Naive B cell (primary cell): ENCODE measurements around the gene CSRNP3. TPM values are rescaled to one million over a fixed set of nuclear protein-coding genes. Genes with fewer than 3 reads are reported as not detected.
A peak's percentile ranks its signal among the peaks of the same experiment; 100 is the strongest.
"Not testable (repeated sequence)": the region's sequence is repeated elsewhere in the genome, so short reads cannot be mapped to it uniquely, and the experiment has no call there.

Experiments
- ATAC-seq, 2 donors: fragments of 150-1000 bp; cut with Tn5 transposase; 2 replicates each; pipeline ENCODE4 v1.10.0; 2021; ENCODE audit warnings: low read depth in 2 of 2, mild to moderate bottlenecking in 2 of 2, moderate library complexity in 2 of 2
- DNase-seq: peaks from one replicate; pipeline ENCODE4 v3.0.0; 2022
- H3K27ac Mint-ChIP-seq, 6 donors: one replicate each; pipeline ENCODE4 v1.8.0; 2020 to 2022; ENCODE audit warnings: mild to moderate bottlenecking in 6 of 6, mixed read lengths in 6 of 6, moderate library complexity in 5 of 6, inconsistent platforms in 2 of 6
- H3K27me3 Mint-ChIP-seq, 3 donors: one replicate each; pipeline ENCODE4 v1.8.0; 2021 to 2022; ENCODE audit warnings: mixed read lengths in 3 of 3, mild to moderate bottlenecking in 1 of 3
- H3K36me3 Mint-ChIP-seq, 2 donors: one replicate each; pipeline ENCODE4 v1.8.0; 2020 to 2022; ENCODE audit warnings: mixed read lengths in 2 of 2, inconsistent platforms in 1 of 2, mild to moderate bottlenecking in 1 of 2
- H3K4me1 Mint-ChIP-seq, 3 donors: one replicate each; pipeline ENCODE4 v1.8.0; 2020 to 2022; ENCODE audit warnings: mixed read lengths in 3 of 3, inconsistent platforms in 1 of 3, mild to moderate bottlenecking in 1 of 3, moderate library complexity in 1 of 3
- H3K4me3 Mint-ChIP-seq, 8 donors: one replicate each; pipeline ENCODE4 v1.8.0; 2020 to 2022; ENCODE audit warnings: mild to moderate bottlenecking in 8 of 8, mixed read lengths in 8 of 8, moderate library complexity in 8 of 8, inconsistent platforms in 2 of 8
- H3K9me3 Mint-ChIP-seq, 7 donors: one replicate each; pipeline ENCODE4 v1.8.0; 2020 to 2022; ENCODE audit warnings: mixed read lengths in 7 of 7, mild to moderate bottlenecking in 5 of 7, inconsistent platforms in 2 of 7, moderate library complexity in 1 of 7
- polyA plus RNA-seq, 6 donors: library from polyadenylated mRNA; unstranded; fragments of 300-500 nt; fragmentation: Illumina TruSeq; gene quantifications; one replicate each; pipeline ENCODE4 v1.2.3, GENCODE V29; 2021; ENCODE audit warnings: low read depth in 6 of 6

The CSRNP3 gene
- polyA plus RNA-seq, 6 donors from 2014 or later: not detected

- Mint-ChIP-seq H3K4me1 (no peaks in the 10 kb centered on the region), H3K27me3 (peaks cover 0 to 9% (median 0%) of the 10 kb centered on the region in 3 donors), H3K9me3 (peaks cover 0 to 10% (median 3%) of the 10 kb centered on the region in 7 donors), H3K36me3 (no peaks in the 10 kb centered on the region), H3K4me3 (no peak overlapping the region), H3K27ac (peak overlapping the region in 1 of 6 donors; percentile 41)
- ATAC-seq: no peak
- no peak for DNase-seq
Measured at GRCh38 chr2:165645930-165646831, 176.7 kb downstream of the CSRNP3 start.

DNA sequence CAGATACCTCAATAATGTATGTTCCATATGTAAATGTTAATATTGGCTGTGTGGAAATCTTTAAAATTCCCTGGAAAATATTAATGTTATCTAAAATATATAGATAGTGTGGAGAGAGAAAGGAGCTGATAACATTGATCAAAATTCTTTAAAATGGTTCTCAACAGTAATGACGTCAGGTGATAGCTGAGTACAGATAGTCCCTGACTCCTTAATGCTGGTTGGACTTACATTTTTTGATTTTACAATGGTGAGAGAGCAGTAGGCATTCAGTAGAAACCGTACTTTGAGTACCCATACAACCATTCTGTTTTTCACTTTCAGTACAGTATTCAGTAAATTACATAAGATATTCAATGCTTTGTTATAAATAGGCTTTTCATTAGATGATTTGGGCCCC lies 177.9 kb downstream of the CSRNP3 start:
- Mint-ChIP-seq H3K9me3 (peaks cover 0 to 10% (median 3%) of the 10 kb centered on the region in 7 donors), H3K36me3 (no peaks in the 10 kb centered on the region), H3K27me3 (peaks cover 0 to 9% (median 0%) of the 10 kb centered on the region in 3 donors), H3K4me3 (no peak overlapping the region), H3K27ac (no peak overlapping the region), H3K4me1 (no peaks in the 10 kb centered on the region)
- ATAC-seq (no peak), DNase-seq (no peak)

DNA sequence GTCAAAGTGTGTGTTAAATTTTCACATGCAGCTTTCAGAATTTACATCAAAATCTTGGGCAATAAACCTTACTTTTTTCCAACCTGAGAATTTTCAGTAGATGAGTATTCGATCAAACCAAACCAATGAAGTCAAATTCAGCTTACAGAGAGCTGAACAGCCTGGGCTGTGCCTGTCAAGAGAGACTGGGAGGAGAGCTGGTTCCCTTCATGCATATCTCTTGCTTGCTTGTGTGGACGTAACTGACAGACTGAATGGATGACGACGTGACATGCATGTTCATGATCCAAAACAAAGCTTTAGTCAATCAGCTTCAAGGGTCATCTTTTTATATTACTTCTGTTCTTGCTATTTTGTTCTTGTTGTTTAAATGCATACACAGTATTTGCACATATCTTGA lies 179.3 kb downstream of the CSRNP3 start:
- Mint-ChIP-seq H3K4me1 (no peaks in the 10 kb centered on the region), H3K36me3 (no peaks in the 10 kb centered on the region), H3K9me3 (peaks cover 0 to 10% (median 3%) of the 10 kb centered on the region in 7 donors), H3K27me3 (peaks cover 0 to 9% (median 0%) of the 10 kb centered on the region in 3 donors), H3K4me3 (no peak overlapping the region), H3K27ac (no peak overlapping the region)
- no peak for DNase-seq
- ATAC-seq: no peak

DNA sequence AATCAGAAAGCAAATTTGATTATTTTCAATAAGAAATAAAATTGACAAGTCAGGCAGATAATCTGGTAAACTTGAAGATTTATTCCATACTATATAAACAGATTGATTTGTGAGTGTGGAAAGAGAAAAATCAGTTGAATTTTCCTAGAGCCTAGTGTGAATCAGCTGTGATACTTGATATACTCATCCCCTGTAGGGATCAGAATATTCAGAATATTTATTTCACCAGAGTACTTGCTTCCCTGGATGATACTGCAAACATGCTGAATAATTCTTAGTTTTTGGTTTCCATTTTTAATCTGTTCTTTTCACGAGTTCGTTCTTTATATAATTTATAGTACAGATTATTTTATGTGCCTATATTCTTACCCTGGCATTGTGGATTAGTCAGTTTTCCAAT lies 181.7 kb downstream of the CSRNP3 start:
- Mint-ChIP-seq H3K4me1 (no peaks in the 10 kb centered on the region), H3K9me3 (no peaks in the 10 kb centered on the region), H3K36me3 (no peaks in the 10 kb centered on the region), H3K27me3 (peaks cover 0 to 9% (median 0%) of the 10 kb centered on the region in 3 donors), H3K4me3 (no peak overlapping the region), H3K27ac (no peak overlapping the region)
- DNase-seq: no peak
- no peak for ATAC-seq

DNA sequence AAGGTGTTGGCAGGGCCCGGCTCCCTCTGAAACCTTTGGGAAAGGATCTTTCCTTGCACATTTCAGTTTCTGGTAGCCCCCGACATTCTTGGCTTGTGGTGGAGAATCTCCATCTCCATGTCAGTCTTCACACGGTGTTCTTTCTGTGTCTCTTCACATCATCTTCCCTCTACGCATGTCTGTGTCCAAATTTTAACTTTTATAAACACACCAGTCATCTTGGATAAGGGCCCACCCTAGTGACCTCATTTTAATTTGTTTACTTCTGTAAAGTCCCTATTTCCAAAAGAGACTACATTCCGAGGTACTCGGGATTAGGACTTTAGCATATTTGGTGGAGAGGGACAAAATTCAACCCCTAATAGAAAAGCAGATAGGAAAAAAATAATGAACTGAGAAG lies 186.2 kb downstream of the CSRNP3 start:
- Mint-ChIP-seq H3K27me3 (peaks cover 6 to 11% (median 11%) of the 10 kb centered on the region in 3 donors), H3K27ac (no peak overlapping the region), H3K4me3 (no peak overlapping the region), H3K4me1 (peaks cover 0 to 11% (median 5%) of the 10 kb centered on the region in 3 donors), H3K9me3 (peaks cover 0 to 3% (median 0%) of the 10 kb centered on the region in 7 donors), H3K36me3 (no peaks in the 10 kb centered on the region)
- no peak for DNase-seq
- ATAC-seq: no peak

DNA sequence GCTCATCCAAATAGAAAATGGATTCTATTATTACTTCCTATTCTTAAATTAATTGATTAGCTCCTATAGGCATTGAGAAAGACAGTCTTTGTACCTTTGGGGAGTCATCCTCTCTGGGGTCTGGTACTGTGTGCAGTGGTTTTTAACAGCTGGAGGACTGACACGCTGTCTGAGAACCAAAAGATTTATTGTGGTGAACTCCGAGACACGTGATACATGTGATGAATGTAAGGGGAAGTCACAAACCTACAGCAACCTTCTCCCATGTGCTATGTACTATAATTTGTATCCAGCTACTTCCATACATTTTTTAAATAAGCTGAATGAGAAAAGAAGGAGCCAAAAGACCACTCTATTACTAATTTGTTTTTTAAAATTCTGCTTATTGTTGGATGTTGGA lies 190.9 kb downstream of the CSRNP3 start:
- Mint-ChIP-seq H3K4me1 (peaks cover under 1 to 17% (median 5%) of the 10 kb centered on the region in 3 donors), H3K27me3 (peaks cover 6 to 11% (median 11%) of the 10 kb centered on the region in 3 donors), H3K27ac (peak overlapping the region in 1 of 6 donors; percentile 22), H3K36me3 (peaks cover 0 to 2% of the 10 kb centered on the region in 2 donors), H3K9me3 (peaks cover 0 to 5% (median under 1%) of the 10 kb centered on the region in 7 donors), H3K4me3 (no peak overlapping the region)
- ATAC-seq (peak; percentile 57 to 78), DNase-seq (no peak)

DNA sequence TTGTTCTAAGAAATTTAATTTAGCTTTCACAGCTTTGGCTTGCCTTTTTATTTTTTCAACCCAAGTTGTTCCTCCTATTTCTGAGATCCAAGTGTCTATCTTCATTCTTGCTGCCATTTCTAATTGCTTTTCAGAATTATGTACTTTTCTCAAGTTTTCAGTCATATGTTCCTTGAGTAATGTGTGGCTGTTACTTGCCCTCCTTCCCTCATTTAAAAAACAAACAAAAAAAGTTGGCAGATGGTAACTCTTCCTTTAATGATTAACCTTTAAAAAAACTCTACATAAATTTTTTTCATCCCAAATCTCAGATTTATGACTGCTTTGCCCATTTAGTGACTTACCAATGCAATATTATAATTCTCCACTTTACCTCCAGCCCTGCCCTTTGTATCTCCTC lies 193.2 kb downstream of the CSRNP3 start:
- no peak overlapping the region for H3K27ac Mint-ChIP-seq
- no peak for DNase-seq
- ATAC-seq: no peak
- H3K9me3 Mint-ChIP-seq: peaks cover 0 to 15% (median 12%) of the 10 kb centered on the region in 7 donors
- peaks cover 7 to 20% (median 14%) of the 10 kb centered on the region in 3 donors for H3K4me1 Mint-ChIP-seq
- H3K4me3 Mint-ChIP-seq: no peak overlapping the region
- peaks cover 0 to 14% of the 10 kb centered on the region in 2 donors for H3K36me3 Mint-ChIP-seq
- peaks cover 6 to 11% (median 11%) of the 10 kb centered on the region in 3 donors for H3K27me3 Mint-ChIP-seq

DNA sequence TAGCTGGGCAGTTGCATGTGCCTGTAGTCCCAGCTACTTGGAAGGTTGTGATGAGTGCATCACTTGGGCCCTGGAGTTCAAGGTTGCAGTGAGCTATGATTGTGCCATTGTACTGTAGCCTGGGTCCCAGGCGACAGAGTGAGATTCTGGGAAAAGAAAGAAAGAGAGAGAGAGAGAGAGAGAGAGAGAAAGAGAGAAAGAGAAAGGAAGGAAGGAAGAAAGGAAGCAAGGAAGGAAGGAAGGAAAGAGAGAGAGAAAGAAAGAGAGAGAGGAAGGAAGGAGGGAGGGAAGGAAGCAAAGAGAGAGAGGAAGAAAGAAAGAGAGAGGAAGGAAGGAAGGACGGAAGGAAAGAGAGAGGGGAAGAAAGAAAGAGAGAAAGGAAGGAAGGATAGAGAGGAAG lies 196.1 kb downstream of the CSRNP3 start:
- peaks cover 0 to 15% (median 10%) of the 10 kb centered on the region in 7 donors for H3K9me3 Mint-ChIP-seq
- peak overlapping the region in 5 of 6 donors; percentile 26 to 98 (median 61) for H3K27ac Mint-ChIP-seq
- H3K27me3 Mint-ChIP-seq: no peaks in the 10 kb centered on the region
- DNase-seq (no peak), ATAC-seq (no peak)
- H3K4me1 Mint-ChIP-seq: peaks cover 7 to 10% (median 9%) of the 10 kb centered on the region in 3 donors
- peaks cover 0 to 14% of the 10 kb centered on the region in 2 donors for H3K36me3 Mint-ChIP-seq
- peak overlapping the region in 1 of 8 donors; percentile 42 for H3K4me3 Mint-ChIP-seq

DNA sequence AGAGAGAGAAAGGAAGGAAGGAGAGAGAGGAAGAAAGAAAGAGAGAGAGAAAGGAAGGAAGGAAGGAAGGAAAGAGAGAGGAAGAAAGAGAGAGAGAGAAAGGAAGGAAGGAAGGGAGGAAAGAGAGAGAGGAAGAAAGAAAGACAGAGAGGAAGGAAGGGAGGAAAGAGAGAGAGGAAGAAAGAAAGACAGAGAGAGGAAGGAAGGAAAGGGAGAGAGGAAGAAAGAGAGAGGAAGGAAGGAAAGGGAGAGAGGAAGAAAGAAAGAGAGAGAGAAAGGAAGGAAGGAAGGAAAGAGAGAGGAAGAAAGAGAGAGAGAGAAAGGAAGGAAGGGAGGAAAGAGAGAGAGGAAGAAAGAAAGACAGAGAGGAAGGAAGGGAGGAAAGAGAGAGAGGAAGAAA lies 196.6 kb downstream of the CSRNP3 start:
- H3K27me3 Mint-ChIP-seq, ATAC-seq, H3K4me3 Mint-ChIP-seq, DNase-seq: not testable (repeated sequence)
- Mint-ChIP-seq H3K9me3 (peaks cover 3 to 19% (median 12%) of the 10 kb centered on the region in 7 donors), H3K36me3 (peaks cover 0 to 14% of the 10 kb centered on the region in 2 donors), H3K4me1 (peaks cover 9 to 15% (median 12%) of the 10 kb centered on the region in 3 donors), H3K27ac (peak overlapping the region; percentile 26 to 98 (median 69))

GRCh38 chr2:165666605-165667004 lies 197.1 kb downstream of the CSRNP3 start:
- Mint-ChIP-seq H3K27me3 (no peaks in the 10 kb centered on the region), H3K4me1 (peaks cover 15 to 17% (median 15%) of the 10 kb centered on the region in 3 donors), H3K36me3 (peaks cover 0 to 19% of the 10 kb centered on the region in 2 donors), H3K9me3 (peaks cover 4 to 22% (median 13%) of the 10 kb centered on the region in 7 donors), H3K27ac (peak overlapping the region in 2 of 6 donors; percentile 55 to 59), H3K4me3 (no peak overlapping the region)
- ATAC-seq: no peak
- DNase-seq: no peak

DNA sequence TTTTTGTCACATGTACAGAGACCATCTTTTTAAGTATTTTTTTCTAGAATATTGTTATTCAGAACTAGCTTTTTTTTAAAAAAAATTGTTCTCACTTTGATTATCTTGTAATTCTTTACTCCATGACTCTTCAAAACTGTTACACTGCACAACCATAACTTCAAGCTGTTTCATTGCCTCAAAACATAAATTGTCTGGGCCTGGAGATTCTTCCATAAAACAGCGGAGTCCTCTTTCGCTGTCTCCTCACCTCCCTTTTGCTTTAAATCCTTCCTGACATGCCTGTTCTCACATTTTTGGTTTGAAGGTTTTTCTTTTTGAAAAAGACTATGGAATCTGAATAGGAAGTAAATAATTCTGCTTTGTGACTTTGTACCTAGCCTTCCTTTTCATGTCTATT lies 197.9 kb downstream of the CSRNP3 start:
- Mint-ChIP-seq H3K4me3 (no peak overlapping the region), H3K4me1 (peaks cover 22 to 25% (median 22%) of the 10 kb centered on the region in 3 donors)

GRCh38 chr2:165674780-165675179 lies 205.3 kb downstream of the CSRNP3 start:
- Mint-ChIP-seq H3K27me3 (no peaks in the 10 kb centered on the region), H3K4me1 (peaks cover 33 to 50% (median 49%) of the 10 kb centered on the region in 3 donors), H3K27ac (no peak overlapping the region), H3K36me3 (peaks cover 0 to 12% of the 10 kb centered on the region in 2 donors), H3K4me3 (peak overlapping the region in 1 of 8 donors; percentile 41), H3K9me3 (peaks cover 4 to 22% (median 15%) of the 10 kb centered on the region in 7 donors)
- DNase-seq (no peak), ATAC-seq (no peak)

More for the DNA sequence above, 197.9 kb downstream of the CSRNP3 start:
- H3K36me3 Mint-ChIP-seq: peaks cover 0 to 26% of the 10 kb centered on the region in 2 donors
- DNase-seq (no peak), ATAC-seq (no peak)
- H3K27me3 Mint-ChIP-seq: no peaks in the 10 kb centered on the region
- H3K9me3 Mint-ChIP-seq: peaks cover 4 to 30% (median 19%) of the 10 kb centered on the region in 7 donors
- H3K27ac Mint-ChIP-seq: peak overlapping the region in 1 of 6 donors; percentile 63

DNA sequence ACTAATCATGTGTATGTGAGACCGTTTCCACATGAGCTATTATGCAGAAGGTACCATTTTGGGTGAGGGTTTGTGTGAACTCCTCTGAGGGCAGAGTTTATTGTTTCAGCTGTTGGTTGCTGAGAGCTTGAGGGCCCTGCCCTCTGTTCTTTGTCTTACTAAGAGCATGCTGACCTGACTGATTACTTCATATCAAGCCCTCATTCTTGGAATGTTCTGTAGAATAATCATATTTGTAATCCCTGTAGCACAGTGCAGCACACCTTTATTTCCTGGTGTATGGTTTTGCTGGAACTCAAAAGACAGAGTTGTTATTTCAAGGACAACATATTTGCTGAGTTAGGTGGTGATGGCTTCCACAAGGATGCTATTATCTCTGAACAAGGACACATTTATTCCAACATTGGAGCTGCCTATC lies 206.1 kb downstream of the CSRNP3 start:
- peaks cover 4 to 22% (median 15%) of the 10 kb centered on the region in 7 donors for H3K9me3 Mint-ChIP-seq
- H3K27ac Mint-ChIP-seq: no peak overlapping the region
- no peak for DNase-seq

More for the DNA sequence above, 206.1 kb downstream of the CSRNP3 start:
- peak overlapping the region in 1 of 8 donors; percentile 7 for H3K4me3 Mint-ChIP-seq
- peaks cover 0 to 12% of the 10 kb centered on the region in 2 donors for H3K36me3 Mint-ChIP-seq
- peak in 1 of 2 donors; percentile 18 for ATAC-seq
- H3K4me1 Mint-ChIP-seq: peaks cover 33 to 50% (median 49%) of the 10 kb centered on the region in 3 donors
- H3K27me3 Mint-ChIP-seq: no peaks in the 10 kb centered on the region
